ENCODE data around the gene ICAM3. TPM values are rescaled to one million over a fixed set of nuclear protein-coding genes. Genes with fewer than 3 reads are reported as not detected.

The ICAM3 gene
- total RNA-seq, 1 donor from 2014 or later = 7.9 TPM

DNA sequence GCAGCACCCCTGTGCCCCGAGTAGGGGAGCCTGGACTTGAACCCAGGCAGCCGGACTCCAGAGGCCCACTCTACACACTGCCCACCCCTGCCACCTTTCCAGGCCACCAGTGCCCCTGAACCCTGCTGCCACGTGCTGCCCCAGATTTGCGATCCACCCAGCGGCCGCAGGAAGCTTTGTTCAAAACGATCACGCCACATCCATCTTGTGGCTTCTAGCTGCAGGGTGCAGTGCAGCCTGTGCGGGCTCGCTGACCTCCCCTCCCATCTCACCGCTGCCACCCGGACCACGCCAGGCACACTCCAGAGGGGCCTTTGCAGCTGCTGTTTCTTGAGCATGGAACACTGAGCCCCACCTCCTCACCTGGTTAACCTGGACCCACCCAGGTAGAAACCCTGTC lies 9.9 kb downstream of the ICAM3 start:
- Histone ChIP-seq H3K9me3 (no peaks in the 10 kb centered on the region), H3K4me1 (peaks cover 23% of the 10 kb centered on the region), H3K36me3 (peaks cover 0 to 59% of the 10 kb centered on the region in 2 donors), H3K27ac (no peak overlapping the region), H3K4me3 (no peak overlapping the region), H3K27me3 (no peaks in the 10 kb centered on the region)
- TF ChIP-seq CTCF (IDR thresholded peaks at IDR 0.05) = no peak
- TF ChIP-seq POLR2AphosphoS5 (IDR thresholded peaks at IDR 0.05; ENCODE audit: insufficient read depth in 1 of 2, low read depth in 1 of 2) = no peak
- no peak for TF ChIP-seq POLR2A (IDR thresholded peaks at IDR 0.05)
- intact Hi-C loops (cut with DNase I) = loop anchor here (5.0 kb wide), 1 partner anchor 58 kb away; no protein-coding TSS in a partner anchor
- DNase-seq (ENCODE audit: extremely low spot score in 2 of 2) = no peak

DNA sequence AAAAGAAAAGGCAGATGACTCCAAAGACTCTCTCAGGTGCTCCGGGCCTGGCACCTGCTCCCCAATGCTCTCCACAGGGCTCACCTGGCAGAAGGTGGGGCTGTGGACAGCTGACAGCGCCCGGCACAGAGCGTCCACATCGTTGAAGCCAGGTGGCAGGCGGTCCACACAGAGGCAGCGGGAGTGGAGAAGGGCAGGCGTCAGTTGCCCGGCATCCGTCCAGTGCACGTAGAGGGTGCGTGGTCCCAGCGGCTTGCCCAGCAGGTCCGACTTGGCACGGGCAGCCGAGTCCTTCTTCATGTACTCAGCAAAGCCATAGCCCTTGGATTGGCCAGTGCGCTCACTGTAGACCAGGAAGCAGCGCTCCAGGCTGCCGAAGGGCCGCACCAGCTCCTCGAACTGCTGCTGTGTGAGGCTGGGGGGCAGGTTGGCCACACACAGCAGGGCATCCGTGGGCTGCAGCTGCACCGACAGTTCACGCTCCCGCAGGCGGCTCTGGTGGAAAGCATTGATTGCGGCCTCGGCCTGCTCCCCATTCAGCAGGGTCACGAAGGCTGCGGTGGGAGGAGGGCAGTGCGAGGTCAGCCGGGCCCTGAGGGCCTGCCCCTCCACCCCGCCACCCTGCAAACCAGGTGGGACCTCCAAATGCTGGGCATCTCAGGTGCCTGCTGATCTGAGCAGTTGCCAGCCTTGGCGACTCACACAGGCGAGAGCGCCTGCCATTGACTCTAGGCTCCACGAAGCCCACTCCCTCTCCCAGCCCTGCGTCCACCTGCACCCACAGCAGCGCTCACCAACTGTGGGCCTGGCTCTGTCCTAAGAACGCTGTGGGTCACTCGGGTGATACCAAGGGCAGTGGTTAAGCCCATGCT lies 10.6 kb downstream of the ICAM3 start:
- Histone ChIP-seq H3K36me3 (peaks cover 0 to 65% of the 10 kb centered on the region in 2 donors), H3K4me1 (peaks cover 15% of the 10 kb centered on the region), H3K4me3 (no peak overlapping the region), H3K27ac (no peak overlapping the region), H3K9me3 (no peaks in the 10 kb centered on the region), H3K27me3 (no peaks in the 10 kb centered on the region)
- DNase-seq (ENCODE audit: extremely low spot score in 2 of 2) = no peak
- intact Hi-C loops (cut with DNase I) = loop anchor here (5.0 kb wide), 1 partner anchor 59 kb away; no protein-coding TSS in a partner anchor
- no peak for TF ChIP-seq POLR2AphosphoS5 (IDR thresholded peaks at IDR 0.05; ENCODE audit: insufficient read depth in 1 of 2, low read depth in 1 of 2)
- TF ChIP-seq CTCF (IDR thresholded peaks at IDR 0.05) = no peak
- no peak for TF ChIP-seq POLR2A (IDR thresholded peaks at IDR 0.05)

GRCh38 chr19:10327793-10328192 lies 11.6 kb downstream of the ICAM3 start:
- TF ChIP-seq CTCF (IDR thresholded peaks at IDR 0.05) (no peak), POLR2AphosphoS5 (IDR thresholded peaks at IDR 0.05; ENCODE audit: insufficient read depth in 1 of 2, low read depth in 1 of 2) (no peak), POLR2A (IDR thresholded peaks at IDR 0.05) (no peak)
- Histone ChIP-seq H3K4me1 (peaks cover 13% of the 10 kb centered on the region), H3K27me3 (no peaks in the 10 kb centered on the region), H3K9me3 (no peaks in the 10 kb centered on the region), H3K4me3 (no peak overlapping the region), H3K27ac (no peak overlapping the region), H3K36me3 (peaks cover 0 to 74% of the 10 kb centered on the region in 2 donors)
- no peak for DNase-seq (ENCODE audit: extremely low spot score in 2 of 2)
- intact Hi-C loops (cut with DNase I) = loop anchor here (5.0 kb wide), 1 partner anchor 60 kb away; no protein-coding TSS in a partner anchor

DNA sequence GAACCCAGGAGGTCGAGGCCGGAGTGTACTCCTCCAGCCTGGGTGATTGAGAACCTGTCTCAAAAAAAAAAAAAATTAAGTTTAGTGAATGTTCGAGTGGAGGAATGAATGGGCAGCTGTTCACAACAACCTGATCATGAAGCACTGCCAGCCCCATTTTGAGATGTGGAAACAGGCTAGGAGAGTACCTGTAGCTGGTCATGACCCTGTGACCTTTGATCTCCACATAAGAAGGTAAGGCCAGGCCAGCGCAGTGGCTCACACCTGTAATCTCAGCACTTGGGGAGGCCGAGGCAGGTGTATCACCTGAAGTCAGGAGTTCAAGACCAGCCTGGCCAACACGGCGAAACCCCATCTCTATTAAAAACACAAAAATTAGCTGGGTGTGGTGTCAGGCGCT lies 13.7 kb downstream of the ICAM3 start:
- Histone ChIP-seq H3K27ac (no peak overlapping the region), H3K4me3 (no peak overlapping the region), H3K9me3 (no peaks in the 10 kb centered on the region), H3K4me1 (no peaks in the 10 kb centered on the region), H3K36me3 (peaks cover 0 to 93% of the 10 kb centered on the region in 2 donors), H3K27me3 (no peaks in the 10 kb centered on the region)
- TF ChIP-seq POLR2AphosphoS5 (IDR thresholded peaks at IDR 0.05; ENCODE audit: insufficient read depth in 1 of 2, low read depth in 1 of 2) (no peak), POLR2A (IDR thresholded peaks at IDR 0.05) (no peak), CTCF (IDR thresholded peaks at IDR 0.05) (no peak)
- intact Hi-C loops (cut with DNase I) = loop anchor here (5.0 kb wide), 1 partner anchor 62 kb away; no protein-coding TSS in a partner anchor
- no peak for DNase-seq (ENCODE audit: extremely low spot score in 2 of 2)

Measured in vagina (tissue), 2 donors.